Endothelial cell of umbilical vein (primary cell): ENCODE data around the gene CNOT1. TPM values are rescaled to one million over a fixed set of nuclear protein-coding genes. Genes with fewer than 3 reads are reported as not detected.

Experiments used
- BruUV-seq: library from RNA; stranded (reverse); fragments of 400-500 nt; replicated peaks from 2 replicates; lab custom pipeline; 2021; lab: Mats Ljungman, UMichigan
- CTCF ChIA-PET: fragments of 300-600, 350-600 bp; sonication (Branson Sonifier 250); formaldehyde crosslinking; loops from one replicate; lab custom pipeline; 2021; ENCODE audit warnings: antibody characterized with exemption, inconsistent platforms; lab: Charles Lee
- POLR2A ChIA-PET: fragments of 300-600, 350-600 bp; sonication (Branson Sonifier 250); formaldehyde crosslinking; loops from one replicate; lab custom pipeline; 2021; ENCODE audit warnings: antibody characterized with exemption, inconsistent platforms; lab: Charles Lee
- DNase-seq: peaks from one replicate; pipeline ENCODE4 v3.0.0-alpha.2; 2011; ENCODE audit warnings: low read depth, low spot score
- FAIRE-seq: peaks from 2 replicates; lab custom pipeline; 2011; peaks lifted over from hg19 to GRCh38; lab: Jason Lieb, UNC
- H2AFZ ChIP-seq: 2 replicates; pipeline ENCODE4 v1.6.0; 2012; ENCODE audit warnings: low read depth, low read length, control low read depth, inconsistent platforms
- H3K27ac ChIP-seq: 2 replicates; pipeline ENCODE4 v1.5.1; 2011; ENCODE audit warnings: low read depth, mild to moderate bottlenecking, control low read depth, low read length, moderate library complexity; ENCODE audit not compliant: insufficient read depth
- H3K27me3 ChIP-seq, 2 experiments: 2 replicates each; pipeline versions ENCODE4 v1.6.0 to v1.6.1; 2011; ENCODE audit warnings: low read length in 2 of 2, mixed read lengths in 1 of 2; ENCODE audit not compliant: control insufficient read depth in 2 of 2, insufficient read depth in 2 of 2
- H3K36me3 ChIP-seq, 2 experiments: 2 replicates in 1 of 2; 3 replicates in 1 of 2; pipeline ENCODE4 v1.5.1; 2011; ENCODE audit warnings: low read length in 2 of 2, mild to moderate bottlenecking in 1 of 2, moderate library complexity in 1 of 2; ENCODE audit not compliant: control insufficient read depth in 2 of 2, insufficient read depth in 2 of 2; ENCODE audit errors: extremely low read depth in 1 of 2
- H3K4me1 ChIP-seq: 3 replicates; pipeline ENCODE4 v1.5.1; 2011; ENCODE audit warnings: mild to moderate bottlenecking, low read length; ENCODE audit not compliant: control insufficient read depth, insufficient read depth; ENCODE audit errors: extremely low read depth
- H3K4me2 ChIP-seq: 2 replicates; pipeline ENCODE4 v1.6.1; 2011; ENCODE audit warnings: low read length, control low read depth, mixed read lengths; ENCODE audit not compliant: insufficient read depth
- H3K4me3 ChIP-seq, 3 experiments: fragments of 200-600 bp in 1 of 3; sonication (generic), shearing (Covaris generic) in 1 of 3; replicated peaks in 1 of 3; 2 replicates each; pipeline ENCODE4 v1.5.1; 2011 to 2016; ENCODE audit warnings: control low read depth in 3 of 3, low read length in 3 of 3, mild to moderate bottlenecking in 2 of 3, inconsistent platforms in 1 of 3, low read depth in 1 of 3, moderate library complexity in 1 of 3; ENCODE audit not compliant: insufficient read depth in 1 of 3
- H3K79me2 ChIP-seq: 2 replicates; pipeline ENCODE4 v1.6.0; 2012; ENCODE audit warnings: low read length, inconsistent platforms; ENCODE audit not compliant: control insufficient read depth, insufficient read depth
- H3K9ac ChIP-seq: replicated peaks from 2 replicates; pipeline ENCODE3; 2011; ENCODE audit warnings: low read length, control low read depth; ENCODE audit not compliant: insufficient read depth; ENCODE audit errors: extremely low read depth
- H3K9me1 ChIP-seq: replicated peaks from 3 replicates; pipeline ENCODE4 v1.6.0; 2011; ENCODE audit warnings: mild to moderate bottlenecking, low read length; ENCODE audit not compliant: control insufficient read depth, insufficient read depth; ENCODE audit errors: extremely low read depth
- H3K9me3 ChIP-seq: replicated peaks from 2 replicates; pipeline ENCODE4 v1.5.1; 2012; ENCODE audit warnings: low read length, inconsistent platforms; ENCODE audit not compliant: control insufficient read depth, insufficient read depth
- H4K20me1 ChIP-seq: replicated peaks from 2 replicates; pipeline ENCODE3; 2011; ENCODE audit warnings: mild to moderate bottlenecking, low read length; ENCODE audit not compliant: control insufficient read depth, insufficient read depth; ENCODE audit errors: extremely low read depth
- EZH2 ChIP-seq: IDR thresholded peaks from 2 replicates; pipeline ENCODE4 v1.6.1; 2012; ENCODE audit warnings: borderline replicate concordance, low read depth, mild to moderate bottlenecking, moderate library complexity, low read length, inconsistent platforms; ENCODE audit not compliant: severe bottlenecking
- FOS ChIP-seq: IDR thresholded peaks from 2 replicates; pipeline ENCODE4 v1.6.1; 2011; ENCODE audit warnings: mild to moderate bottlenecking, low read length, moderate library complexity, borderline replicate concordance; ENCODE audit not compliant: insufficient read depth
- GATA2 ChIP-seq: IDR thresholded peaks from 2 replicates; pipeline ENCODE4 v1.7.0; 2011; ENCODE audit warnings: low read depth, mild to moderate bottlenecking, moderate library complexity, mixed read lengths, low read length; ENCODE audit not compliant: insufficient read length, insufficient read depth
- JUN ChIP-seq: IDR thresholded peaks from 2 replicates; pipeline ENCODE4 v1.6.1; 2011; ENCODE audit warnings: borderline replicate concordance, low read depth; ENCODE audit not compliant: insufficient read length, insufficient read depth
- MYC ChIP-seq: IDR thresholded peaks from one replicate; pipeline ENCODE4 v1.6.1; 2011; ENCODE audit warnings: mild to moderate bottlenecking, low read depth, low read length
- POLR2A ChIP-seq: IDR thresholded peaks from 2 replicates; pipeline ENCODE4 v1.6.1; 2012; ENCODE audit warnings: low read depth, mild to moderate bottlenecking, control low read depth, low read length
- POLR2AphosphoS5 ChIP-seq: IDR thresholded peaks from 2 replicates; pipeline ENCODE4 v1.6.1; 2012; ENCODE audit warnings: low read depth, mild to moderate bottlenecking, control low read depth, low read length, moderate library complexity; ENCODE audit not compliant: insufficient read depth
- dilution Hi-C: fragments of 300-500 bp; cut with MboI; formaldehyde crosslinking; loops from one replicate; pipeline ENCODE4 v1.15.0; 2019; ENCODE audit warnings: low sequenced_read_pairs; ENCODE audit not compliant: extremely low pct_ligation_motif_present
- intact Hi-C: fragments of 100-400 bp; cut with micrococcal nuclease; formaldehyde crosslinking; loops from one replicate; pipeline ENCODE4 v1.10.0; 2022
- polyA plus RNA-seq, 4 experiments: library from polyadenylated mRNA; depleted of rRNA in 3 of 4; stranded (reverse) in 3 of 4; unstranded in 1 of 4; fragments of >200 nt; gene quantifications; 2 replicates each; pipeline versions ENCODE4 v1.2.1 to v1.2.3, GENCODE V29; 2011 to 2012; ENCODE audit warnings: missing spikeins in 1 of 4
- total RNA-seq: library from RNA; stranded (reverse); gene quantifications from 2 replicates; pipeline ENCODE4 v1.2.3, GENCODE V29; 2021
- TF ChIP-seq, protein P1 (sequence below): IDR thresholded peaks from 2 replicates; pipeline ENCODE4 v1.6.1; 2011; ENCODE audit not compliant: insufficient read depth, insufficient read length
- TF ChIP-seq, protein P2 (sequence below), 2 donors: IDR thresholded peaks; 1 replicate in 1 of 2; 2 replicates in 1 of 2; pipeline ENCODE4 v1.5.1; 2011; ENCODE audit warnings: low read length in 2 of 2, mild to moderate bottlenecking in 2 of 2, moderate library complexity in 2 of 2, control low read depth in 1 of 2, inconsistent platforms in 1 of 2, low read depth in 1 of 2; ENCODE audit not compliant: insufficient read depth in 1 of 2; ENCODE audit errors: extremely low read depth in 1 of 2

CNOT1 gene
- total and polyA plus RNA-seq, 2 donors (not counting 3 experiments of a cell fraction or from before 2014, with no cell fraction given), result 142 to 151 TPM

DNA sequence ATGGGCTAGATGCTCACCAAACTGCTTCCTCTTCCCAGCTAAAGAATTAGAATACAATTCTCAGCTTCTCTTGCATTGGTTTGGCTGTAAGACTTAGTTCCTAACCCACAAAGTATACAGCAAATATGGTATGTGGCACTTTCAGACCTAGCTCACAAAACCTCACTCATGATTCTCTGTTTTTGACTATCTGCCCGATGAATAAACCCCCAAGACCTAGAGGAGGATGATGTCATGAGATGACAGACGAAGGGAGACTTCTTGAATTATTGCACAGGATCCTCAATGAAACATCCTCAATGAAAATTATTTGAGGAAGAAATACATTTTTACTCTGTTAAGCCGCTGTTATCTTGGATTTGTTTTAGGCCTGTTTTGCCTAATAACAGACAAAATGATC, 14.3 kb downstream of the CNOT1 start:
- FAIRE-seq, result no peak

More for the DNA sequence above, 14.3 kb downstream of the CNOT1 start:
- no peak overlapping the region for H2AFZ ChIP-seq
- ChIA-PET CTCF (no interaction called here), POLR2A (no interaction called here)
- intact Hi-C loops, result no loop called here
- H3K9me1 ChIP-seq, result no peaks in the 10 kb centered on the region
- H4K20me1 ChIP-seq, result no peaks in the 10 kb centered on the region
- no peak overlapping the region for H3K4me3 ChIP-seq
- TF ChIP-seq, protein P1, sequence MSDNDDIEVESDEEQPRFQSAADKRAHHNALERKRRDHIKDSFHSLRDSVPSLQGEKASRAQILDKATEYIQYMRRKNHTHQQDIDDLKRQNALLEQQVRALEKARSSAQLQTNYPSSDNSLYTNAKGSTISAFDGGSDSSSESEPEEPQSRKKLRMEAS, result no peak
- TF ChIP-seq FOS (no peak), JUN (no peak), EZH2 (no peak), POLR2A (no peak), MYC (no peak), POLR2AphosphoS5 (no peak), GATA2 (no peak)
- TF ChIP-seq, protein P2, sequence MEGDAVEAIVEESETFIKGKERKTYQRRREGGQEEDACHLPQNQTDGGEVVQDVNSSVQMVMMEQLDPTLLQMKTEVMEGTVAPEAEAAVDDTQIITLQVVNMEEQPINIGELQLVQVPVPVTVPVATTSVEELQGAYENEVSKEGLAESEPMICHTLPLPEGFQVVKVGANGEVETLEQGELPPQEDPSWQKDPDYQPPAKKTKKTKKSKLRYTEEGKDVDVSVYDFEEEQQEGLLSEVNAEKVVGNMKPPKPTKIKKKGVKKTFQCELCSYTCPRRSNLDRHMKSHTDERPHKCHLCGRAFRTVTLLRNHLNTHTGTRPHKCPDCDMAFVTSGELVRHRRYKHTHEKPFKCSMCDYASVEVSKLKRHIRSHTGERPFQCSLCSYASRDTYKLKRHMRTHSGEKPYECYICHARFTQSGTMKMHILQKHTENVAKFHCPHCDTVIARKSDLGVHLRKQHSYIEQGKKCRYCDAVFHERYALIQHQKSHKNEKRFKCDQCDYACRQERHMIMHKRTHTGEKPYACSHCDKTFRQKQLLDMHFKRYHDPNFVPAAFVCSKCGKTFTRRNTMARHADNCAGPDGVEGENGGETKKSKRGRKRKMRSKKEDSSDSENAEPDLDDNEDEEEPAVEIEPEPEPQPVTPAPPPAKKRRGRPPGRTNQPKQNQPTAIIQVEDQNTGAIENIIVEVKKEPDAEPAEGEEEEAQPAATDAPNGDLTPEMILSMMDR (IDR thresholded peaks at IDR 0.05; ENCODE audit: extremely low read depth in 1 of 2, insufficient read depth in 1 of 2, low read depth in 1 of 2, low read length in 2 of 2), result no peak
- BruUV-seq, result no TSS peak
- H3K4me1 ChIP-seq, result no peaks in the 10 kb centered on the region
- H3K79me2 ChIP-seq, result peaks cover 98% of the 10 kb centered on the region
- no peaks in the 10 kb centered on the region for H3K27me3 ChIP-seq
- dilution Hi-C loops, result no loop called here
- peaks cover 3 to 8% of the 10 kb centered on the region in 2 experiments for H3K36me3 ChIP-seq
- no peak for DNase-seq
- H3K9ac ChIP-seq, result no peak overlapping the region
- H3K4me2 ChIP-seq, result no peak overlapping the region
- H3K9me3 ChIP-seq, result no peaks in the 10 kb centered on the region
- H3K27ac ChIP-seq, result no peak overlapping the region
